Activated naive CD8-positive, alpha-beta T cell treated with anti-CD3 and anti-CD28 coated beads, Interleukin-2, amount 50 U/mL, for 16 hours (primary cell): ENCODE results near the gene RGS1.

Experiments used
- DNase-seq: peaks from one replicate; pipeline ENCODE4 v3.0.0-alpha.2; 2020; ENCODE audit warnings: low read depth, low spot score

Gene RGS1

GRCh38 chr1:192620071-192620635 is 44.6 kb downstream of the RGS1 start:
- DNase-seq = no peak

- DNase-seq = no peak
Observed at GRCh38 chr1:192626366-192627179, 51.0 kb downstream of the RGS1 start.

GRCh38 chr1:192627901-192628300 is 52.3 kb downstream of the RGS1 start:
- DNase-seq = no peak

GRCh38 chr1:192628396-192629057 is 53.0 kb downstream of the RGS1 start:
- no peak for DNase-seq

GRCh38 chr1:192629612-192630011 is 54.0 kb downstream of the RGS1 start:
- no peak for DNase-seq
